Activated CD4-positive, alpha-beta T cell treated with anti-CD3 and anti-CD28 coated beads, Interleukin-2, amount 10 ng/mL, durations not matched to agents 24 days and 14 days (primary cell): ENCODE data around the gene MYLK4. TPM values are rescaled to one million over a fixed set of nuclear protein-coding genes. Genes with fewer than 3 reads are reported as not detected.

Source experiments
- DNase-seq: peaks from one replicate; pipeline ENCODE4 v3.0.0; 2022
- H3K27ac Mint-ChIP-seq: one replicate; pipeline ENCODE4 v1.8.0; 2022; ENCODE audit warnings: mild to moderate bottlenecking, mixed read lengths
- H3K27me3 Mint-ChIP-seq: one replicate; pipeline ENCODE4 v1.8.0; 2022; ENCODE audit warnings: mixed read lengths
- H3K36me3 Mint-ChIP-seq: one replicate; pipeline ENCODE4 v1.8.0; 2022; ENCODE audit warnings: low read depth, mild to moderate bottlenecking, mixed read lengths
- H3K4me1 Mint-ChIP-seq: one replicate; pipeline ENCODE4 v1.8.0; 2021; ENCODE audit warnings: mixed read lengths
- H3K4me3 Mint-ChIP-seq: one replicate; pipeline ENCODE4 v1.8.0; 2022; ENCODE audit warnings: mild to moderate bottlenecking, moderate library complexity, mixed read lengths
- H3K9me3 Mint-ChIP-seq: one replicate; pipeline ENCODE4 v1.8.0; 2021; ENCODE audit warnings: mixed read lengths
- intact Hi-C: fragments of 100-400 bp; cut with micrococcal nuclease; formaldehyde crosslinking; loops from one replicate; pipeline ENCODE4 v1.15.1; 2023
- total RNA-seq: library from RNA; stranded (reverse); gene quantifications from 2 replicates; pipeline ENCODE4 v1.2.3, GENCODE V29; 2022

MYLK4 gene
- total RNA-seq, 1 donor from 2014 or later = 0.14 TPM

GRCh38 chr6:2744209-2744771, 6.4 kb downstream of the MYLK4 start:
- no peaks in the 10 kb centered on the region for H3K36me3 Mint-ChIP-seq
- intact Hi-C loops = no loop called here
- H3K4me1 Mint-ChIP-seq = no peaks in the 10 kb centered on the region
- no peak for DNase-seq
- peaks cover 37% of the 10 kb centered on the region for H3K27me3 Mint-ChIP-seq
- H3K9me3 Mint-ChIP-seq = no peaks in the 10 kb centered on the region
- H3K27ac Mint-ChIP-seq = no peak overlapping the region
- H3K4me3 Mint-ChIP-seq = no peak overlapping the region

GRCh38 chr6:2743280-2744208, 7.2 kb downstream of the MYLK4 start:
- no peaks in the 10 kb centered on the region for H3K36me3 Mint-ChIP-seq
- H3K4me1 Mint-ChIP-seq = no peaks in the 10 kb centered on the region
- intact Hi-C loops = no loop called here
- H3K9me3 Mint-ChIP-seq = no peaks in the 10 kb centered on the region
- H3K4me3 Mint-ChIP-seq = no peak overlapping the region
- no peak overlapping the region for H3K27ac Mint-ChIP-seq
- H3K27me3 Mint-ChIP-seq = peaks cover 30% of the 10 kb centered on the region
- no peak for DNase-seq

GRCh38 chr6:2741756-2742155, 9.0 kb downstream of the MYLK4 start:
- no peak overlapping the region for H3K4me3 Mint-ChIP-seq
- H3K27ac Mint-ChIP-seq = no peak overlapping the region
- H3K9me3 Mint-ChIP-seq = no peaks in the 10 kb centered on the region
- peaks cover 29% of the 10 kb centered on the region for H3K27me3 Mint-ChIP-seq
- intact Hi-C loops = no loop called here
- peaks cover 4% of the 10 kb centered on the region for H3K4me1 Mint-ChIP-seq
- DNase-seq = no peak
- no peaks in the 10 kb centered on the region for H3K36me3 Mint-ChIP-seq

- Mint-ChIP-seq H3K9me3 (no peaks in the 10 kb centered on the region), H3K36me3 (no peaks in the 10 kb centered on the region), H3K27ac (no peak overlapping the region), H3K27me3 (peaks cover 27% of the 10 kb centered on the region), H3K4me1 (peaks cover 4% of the 10 kb centered on the region), H3K4me3 (no peak overlapping the region)
- intact Hi-C loops = no loop called here
- no peak for DNase-seq
Observed at GRCh38 chr6:2740581-2740980, 10.1 kb downstream of the MYLK4 start.

GRCh38 chr6:2739335-2739734, 11.4 kb downstream of the MYLK4 start:
- Mint-ChIP-seq H3K27ac (no peak overlapping the region), H3K4me1 (peaks cover 4% of the 10 kb centered on the region), H3K4me3 (no peak overlapping the region), H3K9me3 (no peaks in the 10 kb centered on the region), H3K36me3 (no peaks in the 10 kb centered on the region), H3K27me3 (peaks cover 24% of the 10 kb centered on the region)
- no peak for DNase-seq
- intact Hi-C loops = no loop called here

- peaks cover 4% of the 10 kb centered on the region for H3K4me1 Mint-ChIP-seq
- no peak overlapping the region for H3K27ac Mint-ChIP-seq
- intact Hi-C loops = loop anchor here (1.0 kb wide), 1 partner anchor 12 kb away; the partner anchor contains the start of gene MYLK4
- H3K36me3 Mint-ChIP-seq = no peaks in the 10 kb centered on the region
- no peaks in the 10 kb centered on the region for H3K9me3 Mint-ChIP-seq
- H3K27me3 Mint-ChIP-seq = peaks cover 22% of the 10 kb centered on the region
- H3K4me3 Mint-ChIP-seq = no peak overlapping the region
- DNase-seq = peak; percentile 86
Observed at GRCh38 chr6:2738373-2738979, 12.2 kb downstream of the MYLK4 start.

GRCh38 chr6:2737885-2738284, 12.8 kb downstream of the MYLK4 start:
- Mint-ChIP-seq H3K27me3 (peaks cover 20% of the 10 kb centered on the region), H3K4me3 (no peak overlapping the region), H3K36me3 (no peaks in the 10 kb centered on the region), H3K9me3 (no peaks in the 10 kb centered on the region), H3K4me1 (peaks cover 4% of the 10 kb centered on the region), H3K27ac (no peak overlapping the region)
- no peak for DNase-seq
- intact Hi-C loops = loop anchor here (1.0 kb wide), 1 partner anchor 12 kb away; the partner anchor contains the start of gene MYLK4

- intact Hi-C loops = no loop called here
Observed at GRCh38 chr6:2734488-2735166, 16.1 kb downstream of the MYLK4 start.

GRCh38 chr6:2733736-2734480, 16.8 kb downstream of the MYLK4 start:
- DNase-seq = no peak
- H3K9me3 Mint-ChIP-seq = no peaks in the 10 kb centered on the region
- H3K4me1 Mint-ChIP-seq = peaks cover 4% of the 10 kb centered on the region
- intact Hi-C loops = no loop called here
- no peaks in the 10 kb centered on the region for H3K36me3 Mint-ChIP-seq
- H3K27ac Mint-ChIP-seq = no peak overlapping the region
- H3K4me3 Mint-ChIP-seq = no peak overlapping the region
- peaks cover 16% of the 10 kb centered on the region for H3K27me3 Mint-ChIP-seq

More at GRCh38 chr6:2734488-2735166, 16.1 kb downstream of the MYLK4 start:
- Mint-ChIP-seq H3K27ac (no peak overlapping the region), H3K9me3 (no peaks in the 10 kb centered on the region), H3K36me3 (no peaks in the 10 kb centered on the region), H3K27me3 (peaks cover 15% of the 10 kb centered on the region), H3K4me1 (peaks cover 4% of the 10 kb centered on the region), H3K4me3 (no peak overlapping the region)
- no peak for DNase-seq

- no peaks in the 10 kb centered on the region for H3K36me3 Mint-ChIP-seq
- peaks cover 16% of the 10 kb centered on the region for H3K27me3 Mint-ChIP-seq
- no peak overlapping the region for H3K27ac Mint-ChIP-seq
- no peak overlapping the region for H3K4me3 Mint-ChIP-seq
- intact Hi-C loops = no loop called here
- no peaks in the 10 kb centered on the region for H3K9me3 Mint-ChIP-seq
- H3K4me1 Mint-ChIP-seq = peaks cover 2% of the 10 kb centered on the region
- peak; percentile 70 for DNase-seq
Observed at GRCh38 chr6:2733324-2733723, 17.4 kb downstream of the MYLK4 start.

GRCh38 chr6:2732503-2733089, 18.1 kb downstream of the MYLK4 start:
- no peaks in the 10 kb centered on the region for H3K4me1 Mint-ChIP-seq
- no peak for DNase-seq
- H3K9me3 Mint-ChIP-seq = no peaks in the 10 kb centered on the region
- no peak overlapping the region for H3K4me3 Mint-ChIP-seq
- no peaks in the 10 kb centered on the region for H3K36me3 Mint-ChIP-seq
- intact Hi-C loops = no loop called here
- no peak overlapping the region for H3K27ac Mint-ChIP-seq
- peaks cover 14% of the 10 kb centered on the region for H3K27me3 Mint-ChIP-seq

GRCh38 chr6:2731281-2731909, 19.3 kb downstream of the MYLK4 start:
- no peak for DNase-seq
- Mint-ChIP-seq H3K4me3 (no peak overlapping the region), H3K27me3 (peaks cover 9% of the 10 kb centered on the region), H3K27ac (no peak overlapping the region), H3K9me3 (no peaks in the 10 kb centered on the region), H3K4me1 (no peaks in the 10 kb centered on the region), H3K36me3 (no peaks in the 10 kb centered on the region)
- intact Hi-C loops = no loop called here
